PFSK-1 (cell line): ENCODE measurements around the gene HCN1.

Experiments
- POLR2AphosphoS5 ChIP-seq: IDR thresholded peaks from 2 replicates; pipeline ENCODE4 v1.6.1; 2012; ENCODE audit warnings: low read depth, mild to moderate bottlenecking, control low read depth, low read length, moderate library complexity
- SIN3A ChIP-seq: IDR thresholded peaks from 2 replicates; pipeline ENCODE4 v1.6.1; 2012; ENCODE audit warnings: mild to moderate bottlenecking, low read length, moderate library complexity, borderline replicate concordance; ENCODE audit not compliant: insufficient read depth

DNA sequence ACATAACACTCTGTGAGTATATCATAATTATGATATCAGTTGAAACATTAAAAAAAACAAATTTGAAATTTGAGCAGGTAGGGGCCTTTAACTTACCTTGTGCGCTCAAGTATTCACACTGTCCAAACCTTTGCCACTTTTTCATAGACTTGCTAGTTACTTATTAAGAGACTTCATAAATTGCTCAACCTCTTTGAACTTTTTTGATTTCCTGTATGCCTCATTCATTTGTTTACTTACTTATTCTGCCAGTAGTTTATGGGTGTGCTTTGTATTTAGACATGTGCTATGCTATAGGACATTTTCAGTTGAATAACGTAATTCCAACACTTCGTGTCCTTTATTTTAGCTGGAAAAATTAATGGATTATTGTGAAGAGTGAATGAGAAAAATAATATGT is 204.8 kb downstream of the HCN1 start:
- TF ChIP-seq SIN3A (no peak), POLR2AphosphoS5 (no peak)
